Stomach (tissue), 4 donors: Measurements from ENCODE around the gene WLS.

Experiments
- EP300 ChIP-seq: sonication (generic); formaldehyde crosslinking; IDR thresholded peaks from one replicate; pipeline ENCODE4 v1.6.1; 2017; ENCODE audit warnings: antibody characterized with exemption
- POLR2A ChIP-seq, 4 donors: fragments of 450-650 bp; IDR thresholded peaks; one replicate each; pipeline ENCODE4 v1.6.1; 2016; ENCODE audit warnings: antibody characterized with exemption in 4 of 4, control low read depth in 2 of 4, mild to moderate bottlenecking in 1 of 4, moderate library complexity in 1 of 4
- TF ChIP-seq, protein P1 (sequence below), 7 experiments: fragments of 450-650 bp in 4 of 7; fragments of 200-600 bp in 3 of 7; sonication (generic) in 3 of 7; IDR thresholded peaks; one replicate each; pipeline ENCODE4 v1.5.1; 2016 to 2019; ENCODE audit warnings: antibody characterized with exemption in 7 of 7, control low read depth in 2 of 7, mild to moderate bottlenecking in 1 of 7

DNA sequence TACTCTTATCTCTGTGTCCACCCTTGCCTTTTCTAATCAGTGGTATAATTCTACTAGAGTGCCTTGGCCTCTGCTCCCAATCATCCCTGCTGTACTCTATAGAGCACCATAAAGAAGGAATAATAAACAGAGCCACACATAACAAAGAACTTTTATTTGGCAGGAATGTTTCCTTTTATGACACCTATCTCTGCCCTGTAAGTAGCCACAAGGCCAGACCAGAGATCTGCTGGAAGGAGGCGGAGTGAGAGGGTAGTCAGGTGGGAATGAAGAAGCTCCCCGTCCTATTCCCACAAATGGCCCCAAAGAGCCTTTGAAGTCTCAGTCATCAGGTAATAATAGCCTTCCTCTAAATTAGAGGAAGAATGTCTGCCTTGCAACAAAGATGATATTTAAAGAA lies 32.7 kb downstream of the WLS start:
- TF ChIP-seq, protein P1, sequence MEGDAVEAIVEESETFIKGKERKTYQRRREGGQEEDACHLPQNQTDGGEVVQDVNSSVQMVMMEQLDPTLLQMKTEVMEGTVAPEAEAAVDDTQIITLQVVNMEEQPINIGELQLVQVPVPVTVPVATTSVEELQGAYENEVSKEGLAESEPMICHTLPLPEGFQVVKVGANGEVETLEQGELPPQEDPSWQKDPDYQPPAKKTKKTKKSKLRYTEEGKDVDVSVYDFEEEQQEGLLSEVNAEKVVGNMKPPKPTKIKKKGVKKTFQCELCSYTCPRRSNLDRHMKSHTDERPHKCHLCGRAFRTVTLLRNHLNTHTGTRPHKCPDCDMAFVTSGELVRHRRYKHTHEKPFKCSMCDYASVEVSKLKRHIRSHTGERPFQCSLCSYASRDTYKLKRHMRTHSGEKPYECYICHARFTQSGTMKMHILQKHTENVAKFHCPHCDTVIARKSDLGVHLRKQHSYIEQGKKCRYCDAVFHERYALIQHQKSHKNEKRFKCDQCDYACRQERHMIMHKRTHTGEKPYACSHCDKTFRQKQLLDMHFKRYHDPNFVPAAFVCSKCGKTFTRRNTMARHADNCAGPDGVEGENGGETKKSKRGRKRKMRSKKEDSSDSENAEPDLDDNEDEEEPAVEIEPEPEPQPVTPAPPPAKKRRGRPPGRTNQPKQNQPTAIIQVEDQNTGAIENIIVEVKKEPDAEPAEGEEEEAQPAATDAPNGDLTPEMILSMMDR (IDR thresholded peaks at IDR 0.05): no peak
- TF ChIP-seq POLR2A (IDR thresholded peaks at IDR 0.05) (no peak), EP300 (no peak)
